DMS79 treated with DMSO at 0.1 percent for 48 hours (cell line): ENCODE measurements around the gene FOXL1.

Experiments
- DNase-seq: peaks from one replicate; lab custom pipeline; 2025; lab: John Stamatoyannopoulos, UW

The FOXL1 gene

DNA sequence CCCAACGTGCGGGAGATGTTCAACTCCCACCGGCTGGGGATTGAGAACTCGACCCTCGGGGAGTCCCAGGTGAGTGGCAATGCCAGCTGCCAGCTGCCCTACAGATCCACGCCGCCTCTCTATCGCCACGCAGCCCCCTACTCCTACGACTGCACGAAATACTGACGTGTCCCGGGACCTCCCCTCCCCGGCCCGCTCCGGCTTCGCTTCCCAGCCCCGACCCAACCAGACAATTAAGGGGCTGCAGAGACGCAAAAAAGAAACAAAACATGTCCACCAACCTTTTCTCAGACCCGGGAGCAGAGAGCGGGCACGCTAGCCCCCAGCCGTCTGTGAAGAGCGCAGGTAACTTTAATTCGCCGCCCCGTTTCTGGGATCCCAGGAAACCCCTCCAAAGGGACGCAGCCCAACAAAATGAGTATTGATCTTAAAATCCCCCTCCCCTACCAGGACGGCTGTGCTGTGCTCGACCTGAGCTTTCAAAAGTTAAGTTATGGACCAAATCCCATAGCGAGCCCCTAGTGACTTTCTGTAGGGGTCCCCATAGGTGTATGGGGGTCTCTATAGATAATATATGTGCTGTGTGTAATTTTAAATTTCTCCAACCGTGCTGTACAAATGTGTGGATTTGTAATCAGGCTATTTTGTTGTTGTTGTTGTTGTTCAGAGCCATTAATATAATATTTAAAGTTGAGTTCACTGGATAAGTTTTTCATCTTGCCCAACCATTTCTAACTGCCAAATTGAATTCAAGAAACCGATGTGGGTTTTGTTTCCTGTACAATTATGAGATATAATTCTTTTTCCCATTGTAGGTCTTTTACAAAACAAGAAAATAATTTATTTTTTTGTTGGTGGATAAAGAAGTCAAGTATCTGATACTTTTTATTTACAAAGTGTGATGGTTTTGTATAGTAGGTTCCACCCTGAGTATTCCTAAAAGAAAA is 9.4 kb upstream of the FOXL1 start:
- DNase-seq = no peak

DNA sequence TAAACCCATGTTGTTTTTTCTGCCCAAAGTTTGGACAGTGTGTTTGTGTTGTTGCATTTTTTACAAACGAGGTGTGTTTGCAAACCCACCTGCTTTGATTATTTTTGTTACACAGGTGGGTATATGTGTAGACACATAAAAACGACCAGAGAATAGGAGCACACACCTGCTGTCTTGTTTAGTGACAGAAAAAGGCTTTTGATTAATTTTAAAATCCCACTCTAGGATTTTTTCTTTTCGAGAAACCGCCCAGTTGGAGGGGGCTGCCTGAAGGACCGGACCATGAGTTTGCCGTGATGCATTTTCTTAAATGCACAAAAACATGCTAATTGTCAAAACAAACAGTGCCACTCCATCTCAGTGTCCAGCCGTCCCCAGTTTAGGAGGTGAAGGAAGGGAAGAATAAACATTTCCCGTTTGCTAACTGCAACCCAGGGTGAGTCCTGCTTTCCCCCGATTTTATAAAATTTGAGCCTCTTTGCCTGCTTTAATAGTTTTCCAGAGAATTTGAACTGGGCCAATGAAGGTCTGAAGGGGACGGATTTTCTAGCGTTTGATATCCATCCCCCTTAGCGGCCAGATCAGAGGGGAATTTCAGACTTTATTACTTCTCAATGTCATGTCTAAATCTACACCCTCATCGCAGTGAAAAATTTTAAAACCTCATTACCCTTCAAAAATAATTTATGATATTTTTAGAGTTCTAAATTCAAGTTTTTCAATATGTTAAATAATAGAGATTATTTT is 8.5 kb upstream of the FOXL1 start:
- no peak for DNase-seq

DNA sequence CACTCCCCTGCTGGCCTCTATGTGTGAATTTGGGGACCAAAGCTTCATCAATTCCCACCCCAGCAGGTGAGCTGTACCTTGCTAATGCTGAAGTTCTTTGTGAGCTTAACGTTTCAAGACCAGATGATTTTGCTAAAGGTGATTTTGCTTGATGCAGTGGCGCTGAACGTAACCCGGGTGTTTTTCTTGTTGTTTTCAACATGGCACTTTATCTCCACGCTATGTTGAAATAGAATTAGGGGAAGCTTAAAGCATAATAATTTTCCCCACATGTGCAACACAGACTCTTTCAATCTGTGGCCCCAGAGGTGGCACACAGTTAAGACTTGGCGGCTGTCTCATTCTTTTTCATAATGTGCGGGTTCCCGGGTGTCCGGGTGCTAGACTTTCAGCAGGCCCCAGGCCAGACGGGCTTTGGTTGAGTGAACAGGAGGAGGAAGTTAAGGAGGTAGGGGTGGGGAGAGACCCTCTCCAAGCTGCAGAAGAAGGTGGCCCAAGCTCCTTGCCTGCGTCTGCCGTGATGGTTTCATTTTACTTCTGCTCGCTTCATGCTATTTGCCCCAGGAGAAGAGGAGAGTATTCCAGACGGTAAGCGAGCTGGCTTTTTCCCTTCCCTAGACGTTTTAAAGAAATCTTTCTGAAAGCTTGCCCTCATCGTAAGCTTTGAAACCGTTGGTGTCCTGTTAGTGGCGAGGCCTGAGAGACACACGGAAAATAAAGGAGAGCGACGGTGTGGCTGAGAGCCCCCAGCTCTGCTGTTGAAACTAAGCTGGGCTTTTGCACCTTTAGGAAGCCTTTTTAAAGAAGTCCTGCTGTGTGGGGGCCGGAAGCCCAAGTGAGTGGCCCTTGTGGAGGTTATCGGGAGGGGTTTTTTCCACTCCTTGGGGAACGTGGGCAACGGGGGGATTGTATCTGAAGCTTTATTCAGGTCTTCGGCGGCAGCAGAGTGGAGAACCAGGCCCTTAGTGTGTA is 7.5 kb upstream of the FOXL1 start:
- DNase-seq = peak; percentile 1

DNA sequence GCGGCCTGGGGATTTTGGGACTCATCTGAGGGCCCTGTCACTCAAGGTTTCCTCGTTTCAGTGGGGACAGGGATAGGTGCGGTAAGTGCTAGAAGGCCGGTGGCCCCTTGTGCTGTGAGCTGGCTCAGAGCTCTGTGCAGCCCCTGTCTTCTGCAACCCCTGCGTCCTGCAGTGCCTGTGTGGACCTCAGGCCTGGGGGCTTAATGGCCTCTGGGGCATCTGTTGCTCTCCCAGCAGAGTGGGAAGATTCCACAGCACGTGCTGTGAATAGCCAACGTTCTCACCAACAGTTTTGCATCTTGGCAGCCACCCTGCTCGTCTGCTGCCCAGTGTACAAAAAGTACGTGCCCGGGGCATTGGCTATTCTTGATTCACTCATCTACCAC is 6.8 kb upstream of the FOXL1 start:
- no peak for DNase-seq

DNA sequence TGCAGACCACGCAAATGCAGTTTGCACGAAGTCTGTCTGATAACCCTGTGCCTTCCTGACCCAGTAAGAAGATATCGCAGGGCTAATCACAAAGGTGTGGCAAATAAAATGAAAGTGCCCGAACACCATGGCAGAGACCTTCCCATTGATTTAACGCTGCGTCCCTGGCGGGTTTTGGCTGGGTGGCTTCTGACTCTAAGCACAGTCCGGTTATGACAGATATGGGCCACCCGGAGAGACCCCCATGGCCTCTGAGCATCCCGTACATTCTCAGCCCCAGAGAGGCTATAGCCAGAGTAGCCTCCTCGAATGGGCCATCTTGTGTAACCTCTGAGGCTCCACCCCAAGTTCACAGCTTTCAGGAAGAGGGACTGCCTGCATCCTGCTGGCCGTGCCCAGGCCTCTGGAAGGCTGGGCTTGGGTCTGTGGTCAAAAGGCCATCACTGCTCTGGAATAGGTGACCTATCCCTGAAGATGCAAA is 6.3 kb upstream of the FOXL1 start:
- no peak for DNase-seq

DNA sequence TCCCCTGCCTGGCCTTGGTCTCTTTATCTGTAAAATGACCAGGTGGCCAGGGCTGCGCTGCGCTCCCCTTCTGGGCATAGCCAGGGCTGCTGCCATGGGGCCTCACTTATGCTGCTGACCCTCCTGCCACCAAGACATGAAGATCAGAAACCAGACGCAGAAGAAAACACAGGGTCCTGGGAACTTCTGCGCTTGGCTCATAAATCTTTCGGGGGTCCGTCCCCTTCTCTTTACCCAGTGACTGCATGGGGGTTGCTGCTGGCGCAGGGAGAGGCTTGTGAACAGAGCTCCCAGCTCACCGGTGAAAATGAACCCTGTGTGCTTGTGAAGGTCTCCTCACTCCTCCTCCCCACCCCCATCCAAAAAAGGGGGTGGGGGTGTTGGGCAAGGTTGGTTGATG is 5.7 kb upstream of the FOXL1 start:
- no peak for DNase-seq

DNA sequence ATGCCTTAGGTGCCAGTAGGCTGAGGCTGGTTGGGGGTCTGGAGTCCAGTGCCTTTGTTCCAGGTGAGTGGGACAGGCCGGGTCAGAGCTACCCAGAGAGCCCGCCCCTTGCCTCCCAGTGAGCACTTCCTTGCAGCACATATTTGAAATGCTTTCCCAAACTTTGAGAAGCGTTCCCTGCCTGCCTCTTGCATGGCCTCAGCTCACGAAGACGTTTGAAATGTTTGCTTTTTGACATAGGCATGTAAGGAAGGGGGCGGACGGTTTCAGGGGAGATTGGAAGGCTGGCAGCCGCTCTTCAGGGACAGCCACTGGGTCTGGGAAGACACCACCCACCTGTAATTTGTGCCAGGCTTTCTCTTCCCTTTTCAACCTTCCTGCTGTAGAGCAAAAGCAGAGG is 5.1 kb upstream of the FOXL1 start:
- DNase-seq = no peak

DNA sequence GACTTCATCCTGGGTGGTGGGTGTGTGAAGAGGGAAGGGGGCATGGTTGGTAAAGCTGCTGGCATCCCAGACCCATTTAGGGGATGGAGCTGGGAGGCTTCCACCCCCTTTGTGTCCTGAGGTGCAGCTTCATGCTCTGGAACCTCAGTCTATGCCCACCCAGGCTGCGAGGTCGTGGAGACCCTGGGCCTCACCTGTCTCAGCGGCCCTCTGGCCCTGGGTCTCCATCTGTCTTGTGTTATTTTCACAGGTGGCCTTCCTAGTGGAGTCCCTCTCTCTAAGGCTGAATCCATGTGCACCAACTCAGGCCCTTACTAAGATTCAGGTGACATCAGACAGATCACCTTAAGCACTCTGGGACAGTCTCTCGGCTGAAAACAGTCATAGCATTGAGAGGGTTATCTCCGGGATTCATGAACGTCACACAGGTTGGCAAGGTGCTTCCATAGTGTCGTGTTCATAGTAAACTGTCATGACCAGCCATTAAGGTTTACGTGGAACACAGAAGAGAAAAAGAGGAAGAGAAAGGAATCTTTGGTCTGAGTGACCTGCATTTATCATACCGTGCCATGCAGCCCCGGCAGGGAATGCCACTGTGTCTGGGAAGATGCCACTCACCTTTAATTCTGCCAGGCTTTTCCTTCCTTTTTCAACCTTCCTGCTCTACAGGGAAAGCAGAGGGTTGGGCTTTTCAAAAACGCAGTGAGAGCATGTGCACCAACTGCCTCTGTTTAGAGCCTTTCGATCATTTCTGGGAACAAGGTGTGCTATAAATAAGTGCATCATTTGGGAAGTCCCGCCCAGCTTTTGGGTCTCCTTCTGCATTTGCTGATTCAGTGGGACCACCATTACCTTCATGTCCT is 4.5 kb upstream of the FOXL1 start:
- no peak for DNase-seq

DNA sequence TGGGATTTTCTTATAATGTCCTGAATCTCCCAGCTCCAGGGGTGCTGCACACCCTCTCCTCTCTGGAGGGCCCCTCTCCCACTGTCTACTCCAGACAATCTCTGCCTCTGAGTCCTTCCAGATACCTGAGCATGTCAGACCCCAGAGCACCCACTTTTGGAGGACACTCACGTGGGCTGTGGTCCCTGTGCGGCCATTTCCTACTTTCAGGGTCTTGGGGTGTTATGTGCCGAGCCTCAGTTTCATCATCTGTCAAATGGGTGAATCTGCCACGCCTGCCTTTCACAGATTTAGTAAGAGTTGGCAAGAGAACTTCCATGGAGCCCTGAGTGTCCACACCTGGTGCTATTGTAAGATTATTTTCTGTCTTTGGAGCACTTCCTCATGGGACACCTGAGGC is 3.7 kb upstream of the FOXL1 start:
- no peak for DNase-seq

DNA sequence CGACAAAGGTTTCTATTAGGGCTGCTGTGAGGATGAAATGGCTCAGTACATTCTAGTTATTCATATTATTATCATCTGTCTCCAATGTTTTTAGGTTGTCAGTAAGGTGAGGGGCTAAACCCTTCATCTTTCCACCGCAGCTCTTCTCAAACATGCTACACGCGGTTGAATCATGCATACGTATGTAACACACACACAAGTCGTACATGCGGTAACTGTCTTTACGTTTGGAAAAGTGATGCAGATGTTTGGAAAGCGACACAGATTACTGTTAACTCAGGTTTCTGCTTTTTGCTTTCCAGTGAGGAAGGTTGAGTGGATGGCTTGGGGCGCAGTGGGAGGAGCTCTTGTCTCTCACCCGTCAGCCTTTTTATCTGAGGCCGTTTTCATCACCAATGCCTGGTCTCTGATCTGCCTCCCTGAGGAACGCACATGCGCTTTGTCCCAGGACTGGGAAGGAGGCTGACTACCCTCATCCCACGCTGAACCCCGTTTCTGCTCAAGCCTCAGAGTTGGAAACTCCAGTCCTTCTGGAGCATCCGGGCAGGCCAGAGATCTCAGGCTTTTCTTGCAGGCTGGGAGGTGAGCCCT is 3.2 kb upstream of the FOXL1 start:
- DNase-seq = no peak

DNA sequence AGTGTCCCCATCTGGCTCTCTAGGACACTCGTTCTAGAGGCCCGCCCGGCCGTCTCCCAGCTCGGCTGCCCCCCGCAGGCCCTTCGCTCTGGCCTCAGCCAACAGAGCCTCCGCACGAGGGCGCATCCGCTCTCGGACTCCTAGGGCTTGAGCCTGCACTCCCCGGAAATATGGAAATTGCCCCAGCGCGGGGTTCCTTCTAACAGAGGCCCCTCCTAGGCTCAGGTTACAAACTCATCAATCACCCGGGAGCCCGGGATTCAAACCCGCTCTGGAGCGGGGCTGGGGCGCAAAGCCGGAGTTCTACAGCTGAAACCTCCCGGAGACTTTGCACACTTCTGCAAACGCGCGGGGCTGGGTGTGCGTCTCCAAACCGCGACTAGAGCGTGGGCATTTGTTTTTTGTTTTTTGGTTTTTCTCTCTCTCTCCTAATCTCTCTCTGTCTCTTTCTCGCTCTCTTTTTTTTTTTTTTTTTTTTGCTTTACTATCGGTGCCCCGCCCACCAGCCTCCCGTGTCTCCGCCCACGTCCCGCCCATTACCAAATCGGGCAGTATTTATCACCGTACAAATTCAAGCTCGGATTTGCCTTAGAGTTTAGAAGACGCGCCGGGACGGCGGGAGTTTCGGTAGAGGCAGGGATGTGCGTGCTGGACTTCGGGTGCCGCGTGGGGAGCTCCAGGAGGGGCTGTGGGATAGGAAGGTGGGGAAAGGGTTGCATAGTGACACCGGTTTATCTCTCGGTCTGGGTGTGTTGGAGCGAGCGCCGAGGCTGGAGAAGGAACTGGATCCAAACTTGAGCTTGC is 2.4 kb upstream of the FOXL1 start:
- DNase-seq = no peak

DNA sequence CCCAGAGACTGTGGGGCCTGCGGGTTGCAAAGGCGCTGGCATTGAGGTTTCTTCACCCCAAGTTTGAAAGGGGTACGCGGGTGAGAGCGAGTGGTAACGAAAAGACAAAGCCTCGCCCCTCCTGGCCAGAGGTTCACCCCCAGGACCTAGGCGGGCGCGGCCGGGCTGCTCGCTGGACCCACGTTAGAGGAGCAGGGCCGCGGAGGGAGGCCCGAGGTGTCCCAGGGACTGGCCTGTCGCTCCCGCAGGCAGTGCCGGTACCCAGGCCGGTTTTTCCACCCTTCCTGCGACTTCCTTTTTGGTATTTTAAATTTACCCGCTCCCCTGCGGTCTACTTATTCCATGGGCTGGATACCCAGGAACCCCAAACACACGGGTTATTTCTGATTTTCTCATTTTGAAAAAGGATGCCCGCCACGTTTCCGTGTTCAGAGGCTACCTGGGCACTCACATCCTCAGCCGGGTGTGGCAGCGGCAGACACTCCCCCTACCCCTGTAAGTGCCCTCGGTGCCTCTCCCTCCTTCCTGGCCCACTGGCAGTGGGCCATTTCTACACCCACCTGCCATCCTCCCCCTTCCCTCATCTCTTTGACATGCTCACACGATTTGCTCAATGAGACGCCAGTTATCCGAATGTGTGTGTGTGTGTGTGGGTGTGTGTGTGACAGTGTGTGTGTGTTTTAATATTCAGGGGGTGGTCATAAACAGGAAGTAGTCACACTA is 1.6 kb upstream of the FOXL1 start:
- peak; percentile 3 for DNase-seq

DNA sequence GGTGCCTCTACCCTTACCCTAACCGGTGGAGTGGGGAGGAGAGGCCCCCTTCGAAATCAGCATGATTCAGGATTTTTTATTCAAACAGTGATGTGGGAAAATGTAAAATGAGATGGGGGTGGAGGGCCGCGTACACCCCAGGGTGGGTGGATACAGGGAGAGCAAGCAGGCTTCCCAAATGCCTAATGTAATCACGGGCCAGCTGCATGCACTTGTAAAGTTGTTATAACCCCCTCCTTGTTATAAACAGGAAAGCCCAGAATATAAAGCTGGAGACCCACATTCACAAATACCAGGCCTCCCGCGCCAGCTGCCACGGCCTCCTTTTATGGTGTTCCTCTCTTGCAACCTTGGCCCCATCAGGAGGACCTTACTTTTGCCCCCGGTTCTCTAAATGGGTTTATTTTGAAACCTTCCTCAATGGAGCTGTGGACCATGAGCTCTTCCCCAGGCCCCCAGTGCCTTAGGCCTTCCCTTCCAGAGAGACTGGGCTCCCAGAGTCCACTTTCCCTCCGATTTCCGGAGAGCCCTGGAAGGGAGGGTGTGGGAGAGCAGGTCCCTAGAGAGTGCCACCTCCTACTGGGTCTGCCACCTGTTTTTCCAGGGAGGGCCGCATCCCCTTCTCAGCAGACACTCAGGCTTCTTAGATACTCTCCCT is 906 bp upstream of the FOXL1 start:
- DNase-seq = no peak

DNA sequence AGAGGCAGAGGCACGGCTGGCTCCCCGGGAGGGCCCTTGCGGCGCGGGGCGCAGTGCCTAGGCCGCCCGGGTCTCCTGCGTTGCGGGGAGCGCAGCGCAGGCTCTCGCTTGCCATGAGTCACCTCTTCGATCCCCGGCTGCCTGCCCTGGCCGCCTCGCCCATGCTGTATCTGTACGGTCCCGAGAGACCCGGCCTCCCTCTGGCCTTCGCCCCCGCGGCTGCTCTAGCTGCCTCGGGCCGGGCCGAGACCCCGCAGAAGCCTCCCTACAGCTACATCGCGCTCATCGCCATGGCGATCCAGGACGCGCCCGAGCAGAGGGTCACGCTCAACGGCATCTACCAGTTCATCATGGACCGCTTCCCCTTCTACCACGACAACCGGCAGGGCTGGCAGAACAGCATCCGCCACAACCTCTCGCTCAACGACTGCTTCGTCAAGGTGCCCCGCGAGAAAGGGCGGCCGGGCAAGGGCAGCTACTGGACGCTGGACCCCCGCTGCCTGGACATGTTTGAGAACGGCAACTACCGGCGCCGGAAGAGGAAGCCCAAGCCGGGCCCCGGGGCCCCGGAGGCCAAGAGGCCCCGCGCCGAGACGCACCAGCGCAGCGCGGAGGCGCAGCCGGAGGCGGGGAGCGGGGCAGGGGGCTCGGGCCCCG is 390 bp downstream of the FOXL1 start:
- DNase-seq = no peak

DNA sequence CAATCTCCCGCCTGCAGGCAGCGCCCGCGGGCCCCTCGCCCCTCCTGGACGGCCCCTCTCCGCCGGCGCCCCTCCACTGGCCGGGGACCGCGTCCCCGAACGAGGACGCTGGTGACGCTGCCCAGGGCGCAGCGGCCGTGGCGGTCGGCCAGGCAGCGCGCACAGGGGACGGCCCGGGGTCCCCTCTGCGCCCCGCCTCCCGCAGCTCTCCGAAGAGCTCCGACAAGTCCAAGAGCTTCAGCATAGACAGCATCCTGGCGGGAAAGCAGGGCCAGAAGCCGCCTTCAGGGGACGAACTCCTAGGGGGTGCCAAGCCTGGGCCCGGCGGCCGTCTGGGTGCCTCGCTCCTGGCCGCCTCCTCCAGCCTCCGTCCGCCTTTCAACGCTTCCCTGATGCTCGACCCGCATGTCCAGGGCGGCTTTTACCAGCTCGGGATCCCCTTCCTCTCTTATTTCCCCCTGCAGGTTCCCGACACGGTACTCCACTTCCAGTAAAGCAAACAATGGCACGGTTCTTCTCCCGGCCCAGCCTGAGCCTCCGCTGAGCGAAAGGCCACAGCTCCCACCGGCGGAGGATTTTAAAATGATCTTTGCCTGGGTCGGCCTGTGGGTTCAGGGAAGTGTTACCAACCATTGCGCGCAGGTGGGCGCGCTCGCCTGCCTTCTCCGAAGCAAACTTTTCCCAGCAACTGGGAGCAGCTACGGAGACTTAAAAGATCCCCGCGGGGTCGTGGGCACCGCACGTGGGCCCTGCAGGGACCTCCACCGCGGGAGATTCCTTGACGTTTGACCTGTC is 1.1 kb downstream of the FOXL1 start:
- no peak for DNase-seq

DNA sequence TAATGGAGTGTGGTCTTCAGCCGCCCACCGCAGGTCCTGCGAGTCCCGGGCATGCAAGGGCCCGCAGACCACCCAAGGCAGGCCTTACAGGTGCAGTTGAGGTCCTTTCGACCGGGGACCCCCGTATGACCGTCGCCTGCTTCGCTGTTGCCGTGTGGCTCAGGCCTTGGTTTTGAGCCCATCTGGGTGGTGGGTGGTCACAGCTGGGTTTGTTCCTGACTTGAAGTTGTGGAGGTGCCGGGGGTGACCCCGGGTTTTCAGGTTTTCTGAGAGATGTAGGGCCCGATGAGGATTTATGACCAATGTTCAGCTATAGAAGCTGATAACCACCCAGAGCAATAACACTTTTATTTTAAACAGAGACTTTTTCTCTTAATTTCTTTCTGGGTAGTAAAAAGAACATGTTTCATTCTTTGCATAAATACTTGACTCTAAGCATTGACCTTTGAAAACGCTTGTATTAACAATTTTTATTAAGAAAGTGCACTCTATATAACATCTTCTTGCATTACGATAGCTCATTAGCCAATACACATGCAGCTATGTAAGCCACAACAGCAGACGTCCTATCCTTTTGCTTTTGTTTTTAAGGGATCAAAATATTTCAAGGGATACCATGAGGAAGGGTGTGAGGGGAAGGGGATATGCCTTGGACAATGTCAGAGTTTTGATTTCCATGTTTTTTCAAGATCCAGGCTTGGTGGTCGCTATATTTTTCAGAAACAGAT is 1.9 kb downstream of the FOXL1 start:
- DNase-seq = no peak

DNA sequence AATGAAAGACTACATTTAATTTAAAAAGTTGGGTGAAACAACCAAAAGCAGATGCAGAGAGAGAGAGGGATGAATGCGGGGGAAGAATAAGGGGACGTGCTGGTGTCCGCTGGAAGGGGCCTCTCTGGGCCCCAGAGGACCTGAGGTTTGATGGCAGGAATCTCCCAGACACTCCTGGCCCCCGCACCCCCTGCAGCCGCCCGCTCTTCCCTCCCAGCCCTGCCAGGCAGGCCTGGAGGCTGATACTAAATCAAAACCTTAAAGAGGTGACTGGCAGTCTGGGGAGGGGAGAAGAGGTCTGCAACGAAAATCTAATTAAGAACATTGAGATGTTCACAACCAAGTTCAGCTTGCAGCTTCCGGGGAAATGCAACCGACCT is 2.4 kb downstream of the FOXL1 start:
- DNase-seq = no peak
